GM18520 (cell line): ENCODE results near the gene PDE4A.
"Not testable (repeated sequence)": the region's sequence is repeated elsewhere in the genome, so short reads cannot be mapped to it uniquely, and the experiment has no call there.

Experiments used
- ATAC-seq: cut with Tn5 transposase; IDR thresholded peaks from one replicate; pipeline ENCODE4 v1.9.1; 2021; ENCODE audit not compliant: unreplicated experiment

PDE4A gene

GRCh38 chr19:10461047-10461949 lies 41.0 kb downstream of the PDE4A start:
- ATAC-seq: peak; percentile 62

GRCh38 chr19:10462042-10462441 lies 41.7 kb downstream of the PDE4A start:
- ATAC-seq: not testable (repeated sequence)

GRCh38 chr19:10462557-10462956 lies 42.2 kb downstream of the PDE4A start:
- no peak for ATAC-seq

- ATAC-seq: no peak
These were observed 44.1 kb downstream of the PDE4A start for GRCh38 chr19:10464456-10464855.

- no peak for ATAC-seq
These were observed 46.9 kb downstream of the PDE4A start for GRCh38 chr19:10467104-10467706.

GRCh38 chr19:10468133-10468532 lies 47.8 kb downstream of the PDE4A start:
- ATAC-seq: no peak

GRCh38 chr19:10471909-10472308 lies 51.6 kb downstream of the PDE4A start:
- ATAC-seq: no peak

GRCh38 chr19:10473192-10473591 lies 52.9 kb downstream of the PDE4A start:
- no peak for ATAC-seq

- ATAC-seq: no peak
These were observed 54.7 kb downstream of the PDE4A start for GRCh38 chr19:10474962-10475451.

- no peak for ATAC-seq
These were observed 58.1 kb downstream of the PDE4A start for GRCh38 chr19:10478476-10478875.

GRCh38 chr19:10478903-10479384 lies 58.6 kb downstream of the PDE4A start:
- no peak for ATAC-seq

- ATAC-seq: no peak
These were observed 66.2 kb downstream of the PDE4A start for GRCh38 chr19:10486551-10486950.

- no peak for ATAC-seq
These were observed 71.2 kb downstream of the PDE4A start for GRCh38 chr19:10491472-10492047.

GRCh38 chr19:10497371-10497770 lies 77.0 kb downstream of the PDE4A start:
- ATAC-seq: no peak

GRCh38 chr19:10499550-10500246 lies 79.4 kb downstream of the PDE4A start:
- no peak for ATAC-seq

GRCh38 chr19:10500247-10500592 lies 79.9 kb downstream of the PDE4A start:
- ATAC-seq: no peak

- ATAC-seq: peak; percentile 12
These were observed 81.7 kb downstream of the PDE4A start for GRCh38 chr19:10501971-10502523.

GRCh38 chr19:10502524-10503001 lies 82.2 kb downstream of the PDE4A start:
- peak; percentile 85 for ATAC-seq

- no peak for ATAC-seq
These were observed 82.9 kb downstream of the PDE4A start, which contains the start of gene KEAP1 for GRCh38 chr19:10503002-10503789. Gene KEAP1, minus strand, starts transcription at chr19:10503356. Its CDS starts 3,323 bp downstream, at chr19:10500033.
